ENCODE measurements around the gene DAGLB. TPM values are rescaled to one million over a fixed set of nuclear protein-coding genes. Genes with fewer than 3 reads are reported as not detected.
"Not testable (repeated sequence)": the region's sequence is repeated elsewhere in the genome, so short reads cannot be mapped to it uniquely, and the experiment has no call there.

Gene DAGLB
- polyA plus RNA-seq, 1 donor (not counting 4 experiments of a cell fraction or from before 2014, with no cell fraction given) = 15.5 TPM

DNA sequence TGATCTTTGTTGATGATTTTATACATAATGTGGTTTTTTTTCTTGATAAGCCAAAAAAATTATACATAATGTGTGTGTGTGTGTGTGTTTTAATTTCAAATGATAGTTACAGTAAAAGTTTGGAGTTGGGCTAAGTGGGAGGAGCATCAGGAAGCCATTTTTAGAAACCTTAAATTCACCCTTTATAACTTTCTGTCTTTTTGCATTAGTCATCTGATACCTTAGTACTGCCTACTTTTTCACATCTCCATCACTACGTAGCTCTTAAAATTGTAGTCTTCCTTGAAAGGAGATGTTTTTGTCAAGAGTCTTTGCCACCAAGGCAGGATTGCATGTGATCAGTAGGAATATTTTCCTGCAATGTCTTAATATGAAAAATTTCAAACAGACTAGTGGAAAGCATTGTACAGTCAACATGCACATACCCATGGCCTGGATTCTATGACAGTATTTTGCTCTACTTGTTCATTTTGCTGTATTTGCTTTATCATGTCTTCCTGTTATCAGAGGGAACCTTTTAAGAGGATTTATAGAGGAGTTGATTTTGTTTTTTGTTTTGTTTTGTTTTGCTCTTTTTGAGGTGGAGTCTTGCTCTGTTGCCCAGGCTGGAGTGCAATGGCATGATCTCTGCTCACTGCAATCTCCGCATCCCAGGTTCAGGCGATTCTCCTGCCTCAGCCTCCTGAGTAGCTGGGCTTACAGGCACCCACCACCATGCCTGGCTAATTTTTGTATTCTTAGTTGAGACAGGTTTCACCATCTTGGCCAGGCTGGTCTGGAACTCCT, 67.3 kb downstream of the DAGLB start:
- Histone ChIP-seq H4K20me1 (ENCODE audit: control insufficient read depth, extremely low read depth, insufficient read depth, low read length) (peaks cover 53% of the 10 kb centered on the region), H3K36me3 (ENCODE audit: control insufficient read depth in 2 of 2, extremely low read depth in 1 of 2, insufficient read depth in 2 of 2, low read length in 2 of 2) (peaks cover 4 to 21% of the 10 kb centered on the region in 2 experiments), H3K9ac (ENCODE audit: control insufficient read depth, extremely low read depth, insufficient read depth, low read length) (no peak overlapping the region), H3K4me1 (ENCODE audit: control insufficient read depth, extremely low read depth, insufficient read depth, low read length) (peaks cover 49% of the 10 kb centered on the region), H3K9me1 (ENCODE audit: control insufficient read depth, extremely low read depth, insufficient read depth, low read length) (peaks cover 5% of the 10 kb centered on the region), H3K27ac (ENCODE audit: control insufficient read depth, insufficient read depth, low read length) (no peak overlapping the region), H3K79me2 (ENCODE audit: control insufficient read depth, insufficient read depth, low read length) (peaks cover 91% of the 10 kb centered on the region), H3K9me3 (ENCODE audit: control insufficient read depth, low read depth, low read length) (no peaks in the 10 kb centered on the region), H3K4me3 (ENCODE audit: control insufficient read depth in 2 of 3, extremely low read depth in 1 of 3, insufficient read depth in 2 of 3, low read depth in 1 of 3, low read length in 3 of 3) (no peak overlapping the region), H3K27me3 (ENCODE audit: control insufficient read depth, extremely low read depth, insufficient read depth, low read length) (no peaks in the 10 kb centered on the region), H3K4me2 (ENCODE audit: control insufficient read depth, extremely low read depth, insufficient read depth, low read depth, low read length) (no peak overlapping the region), H2AFZ (ENCODE audit: control insufficient read depth, low read length) (no peak overlapping the region)
- TF ChIP-seq EZH2 (IDR thresholded peaks at IDR 0.05; ENCODE audit: low read length) = no peak
- TF ChIP-seq, protein P1, sequence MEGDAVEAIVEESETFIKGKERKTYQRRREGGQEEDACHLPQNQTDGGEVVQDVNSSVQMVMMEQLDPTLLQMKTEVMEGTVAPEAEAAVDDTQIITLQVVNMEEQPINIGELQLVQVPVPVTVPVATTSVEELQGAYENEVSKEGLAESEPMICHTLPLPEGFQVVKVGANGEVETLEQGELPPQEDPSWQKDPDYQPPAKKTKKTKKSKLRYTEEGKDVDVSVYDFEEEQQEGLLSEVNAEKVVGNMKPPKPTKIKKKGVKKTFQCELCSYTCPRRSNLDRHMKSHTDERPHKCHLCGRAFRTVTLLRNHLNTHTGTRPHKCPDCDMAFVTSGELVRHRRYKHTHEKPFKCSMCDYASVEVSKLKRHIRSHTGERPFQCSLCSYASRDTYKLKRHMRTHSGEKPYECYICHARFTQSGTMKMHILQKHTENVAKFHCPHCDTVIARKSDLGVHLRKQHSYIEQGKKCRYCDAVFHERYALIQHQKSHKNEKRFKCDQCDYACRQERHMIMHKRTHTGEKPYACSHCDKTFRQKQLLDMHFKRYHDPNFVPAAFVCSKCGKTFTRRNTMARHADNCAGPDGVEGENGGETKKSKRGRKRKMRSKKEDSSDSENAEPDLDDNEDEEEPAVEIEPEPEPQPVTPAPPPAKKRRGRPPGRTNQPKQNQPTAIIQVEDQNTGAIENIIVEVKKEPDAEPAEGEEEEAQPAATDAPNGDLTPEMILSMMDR (optimal IDR thresholded peaks at IDR 0.05 in 1 of 3, IDR thresholded peaks at IDR 0.05 in 1 of 3, conservative IDR thresholded peaks at IDR 0.05 in 1 of 3; ENCODE audit: extremely low read depth in 1 of 3, insufficient read depth in 2 of 3, low read length in 3 of 3) = no peak
- DNase-seq (ENCODE audit: low read depth, low spot score) = no peak
- dilution Hi-C loops (cut with MboI; ENCODE audit: extremely low pct_ligation_motif_present, low sequenced_read_pairs) = no loop called here
- no peak for FAIRE-seq

DNA sequence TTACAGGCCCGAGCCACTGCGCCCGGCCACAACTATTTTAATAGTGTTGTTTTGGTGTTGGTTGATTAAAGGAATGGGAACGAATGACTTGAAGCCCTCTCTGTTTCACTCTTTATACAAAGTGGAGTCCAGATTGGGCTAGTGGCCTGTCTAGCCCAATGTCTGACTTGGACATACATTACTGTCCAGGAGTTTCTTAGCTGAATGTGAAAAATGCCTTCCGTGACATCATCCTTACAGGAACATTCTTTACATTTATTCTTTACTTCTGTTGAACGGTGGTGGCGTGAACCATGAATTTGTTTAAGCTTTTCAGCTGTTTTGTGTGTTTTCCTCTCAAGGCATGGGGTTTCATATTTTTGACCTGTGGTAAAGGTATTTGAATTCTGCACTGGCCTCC, 67.9 kb downstream of the DAGLB start:
- H3K27ac ChIP-seq (ENCODE audit: control insufficient read depth, insufficient read depth, low read length) = no peak overlapping the region
- H3K9ac ChIP-seq (ENCODE audit: control insufficient read depth, extremely low read depth, insufficient read depth, low read length) = no peak overlapping the region
- no peak for DNase-seq (ENCODE audit: low read depth, low spot score)
- no peak overlapping the region for H3K4me2 ChIP-seq (ENCODE audit: control insufficient read depth, extremely low read depth, insufficient read depth, low read depth, low read length)
- H2AFZ ChIP-seq (ENCODE audit: control insufficient read depth, low read length) = no peak overlapping the region
- FAIRE-seq = no peak
- dilution Hi-C loops (cut with MboI; ENCODE audit: extremely low pct_ligation_motif_present, low sequenced_read_pairs) = no loop called here
- TF ChIP-seq, protein P1 (optimal IDR thresholded peaks at IDR 0.05 in 1 of 3, IDR thresholded peaks at IDR 0.05 in 1 of 3, conservative IDR thresholded peaks at IDR 0.05 in 1 of 3; ENCODE audit: extremely low read depth in 1 of 3, insufficient read depth in 2 of 3, low read length in 3 of 3) = no peak
- TF ChIP-seq EZH2 (IDR thresholded peaks at IDR 0.05; ENCODE audit: low read length) = no peak
- peaks cover 5% of the 10 kb centered on the region for H3K9me1 ChIP-seq (ENCODE audit: control insufficient read depth, extremely low read depth, insufficient read depth, low read length)
- H3K27me3 ChIP-seq (ENCODE audit: control insufficient read depth, extremely low read depth, insufficient read depth, low read length) = no peaks in the 10 kb centered on the region
- H3K36me3 ChIP-seq (ENCODE audit: control insufficient read depth in 2 of 2, extremely low read depth in 1 of 2, insufficient read depth in 2 of 2, low read length in 2 of 2) = peaks cover 4 to 21% of the 10 kb centered on the region in 2 experiments
- peaks cover 45% of the 10 kb centered on the region for H3K4me1 ChIP-seq (ENCODE audit: control insufficient read depth, extremely low read depth, insufficient read depth, low read length)
- H4K20me1 ChIP-seq (ENCODE audit: control insufficient read depth, extremely low read depth, insufficient read depth, low read length) = peaks cover 53% of the 10 kb centered on the region
- peaks cover 97% of the 10 kb centered on the region for H3K79me2 ChIP-seq (ENCODE audit: control insufficient read depth, insufficient read depth, low read length)
- H3K4me3 ChIP-seq (ENCODE audit: control insufficient read depth in 2 of 3, extremely low read depth in 1 of 3, insufficient read depth in 2 of 3, low read depth in 1 of 3, low read length in 3 of 3) = no peak overlapping the region
- no peaks in the 10 kb centered on the region for H3K9me3 ChIP-seq (ENCODE audit: control insufficient read depth, low read depth, low read length)

DNA sequence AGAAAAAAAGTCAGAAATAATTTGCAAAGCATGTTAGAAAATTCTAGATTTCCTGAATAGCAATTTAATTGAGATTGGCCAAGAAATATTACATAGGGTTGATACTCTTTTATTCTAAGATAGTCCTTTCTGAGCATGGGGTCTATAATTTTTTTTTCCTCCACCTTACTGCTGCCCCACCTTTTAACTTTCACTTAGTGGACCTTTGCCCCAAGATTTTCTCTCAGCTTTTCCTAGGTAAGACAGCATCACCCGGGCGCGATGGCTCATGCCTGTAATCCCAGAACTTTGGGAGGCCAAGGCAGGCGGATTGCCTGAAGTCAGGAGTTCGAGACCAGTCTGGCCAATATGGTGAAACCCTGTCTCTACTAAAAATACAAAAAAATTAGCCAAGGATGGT, 69.2 kb downstream of the DAGLB start:
- H3K27me3 ChIP-seq (ENCODE audit: control insufficient read depth, extremely low read depth, insufficient read depth, low read length); H3K27ac ChIP-seq (ENCODE audit: control insufficient read depth, insufficient read depth, low read length); FAIRE-seq; DNase-seq (ENCODE audit: low read depth, low spot score); H3K9ac ChIP-seq (ENCODE audit: control insufficient read depth, extremely low read depth, insufficient read depth, low read length); H2AFZ ChIP-seq (ENCODE audit: control insufficient read depth, low read length); H3K9me1 ChIP-seq (ENCODE audit: control insufficient read depth, extremely low read depth, insufficient read depth, low read length); H3K4me2 ChIP-seq (ENCODE audit: control insufficient read depth, extremely low read depth, insufficient read depth, low read depth, low read length); H3K9me3 ChIP-seq (ENCODE audit: control insufficient read depth, low read depth, low read length); H3K4me3 ChIP-seq (ENCODE audit: control insufficient read depth in 2 of 3, extremely low read depth in 1 of 3, insufficient read depth in 2 of 3, low read depth in 1 of 3, low read length in 3 of 3); dilution Hi-C loops (cut with MboI; ENCODE audit: extremely low pct_ligation_motif_present, low sequenced_read_pairs): not testable (repeated sequence)
- Histone ChIP-seq H3K4me1 (ENCODE audit: control insufficient read depth, extremely low read depth, insufficient read depth, low read length) (peaks cover 31% of the 10 kb centered on the region), H3K79me2 (ENCODE audit: control insufficient read depth, insufficient read depth, low read length) (peaks cover 90% of the 10 kb centered on the region), H3K36me3 (ENCODE audit: control insufficient read depth in 2 of 2, extremely low read depth in 1 of 2, insufficient read depth in 2 of 2, low read length in 2 of 2) (peaks cover 4 to 15% of the 10 kb centered on the region in 2 experiments), H4K20me1 (ENCODE audit: control insufficient read depth, extremely low read depth, insufficient read depth, low read length) (peaks cover 44% of the 10 kb centered on the region)
